HL-60 (cell line): ENCODE results near the gene FN1.

ENCODE experiments used
- CTCF ChIP-seq: IDR thresholded peaks from one replicate; pipeline ENCODE4 v1.5.1; 2011; ENCODE audit warnings: low read length, control low read depth, inconsistent platforms; ENCODE audit not compliant: insufficient read depth
- GABPA ChIP-seq: IDR thresholded peaks from 2 replicates; pipeline ENCODE4 v1.6.1; 2012; ENCODE audit warnings: low read depth
- POLR2AphosphoS5 ChIP-seq: IDR thresholded peaks from 2 replicates; pipeline ENCODE4 v1.6.1; 2012; ENCODE audit warnings: low read depth
- REST ChIP-seq: IDR thresholded peaks from 2 replicates; pipeline ENCODE4 v1.6.1; 2012; ENCODE audit warnings: low read depth; ENCODE audit not compliant: insufficient replicate concordance
- SPI1 ChIP-seq: IDR thresholded peaks from 2 replicates; pipeline ENCODE4 v1.6.1; 2012; ENCODE audit warnings: low read depth, mild to moderate bottlenecking, borderline replicate concordance

GRCh38 chr2:215315301-215315700, 120.6 kb downstream of the FN1 start:
- TF ChIP-seq POLR2AphosphoS5, result no peak
- TF ChIP-seq CTCF, result no peak
- TF ChIP-seq SPI1, result no peak
- TF ChIP-seq REST, result no peak
- no peak for TF ChIP-seq GABPA
